ENCODE results near the gene RPS19. TPM values are rescaled to one million over a fixed set of nuclear protein-coding genes. Genes with fewer than 3 reads are reported as not detected.
"Not testable (repeated sequence)": the region's sequence is repeated elsewhere in the genome, so short reads cannot be mapped to it uniquely, and the experiment has no call there.

RPS19 gene
- total RNA-seq, 1 experiment from 2014 or later = 3,297 TPM

DNA sequence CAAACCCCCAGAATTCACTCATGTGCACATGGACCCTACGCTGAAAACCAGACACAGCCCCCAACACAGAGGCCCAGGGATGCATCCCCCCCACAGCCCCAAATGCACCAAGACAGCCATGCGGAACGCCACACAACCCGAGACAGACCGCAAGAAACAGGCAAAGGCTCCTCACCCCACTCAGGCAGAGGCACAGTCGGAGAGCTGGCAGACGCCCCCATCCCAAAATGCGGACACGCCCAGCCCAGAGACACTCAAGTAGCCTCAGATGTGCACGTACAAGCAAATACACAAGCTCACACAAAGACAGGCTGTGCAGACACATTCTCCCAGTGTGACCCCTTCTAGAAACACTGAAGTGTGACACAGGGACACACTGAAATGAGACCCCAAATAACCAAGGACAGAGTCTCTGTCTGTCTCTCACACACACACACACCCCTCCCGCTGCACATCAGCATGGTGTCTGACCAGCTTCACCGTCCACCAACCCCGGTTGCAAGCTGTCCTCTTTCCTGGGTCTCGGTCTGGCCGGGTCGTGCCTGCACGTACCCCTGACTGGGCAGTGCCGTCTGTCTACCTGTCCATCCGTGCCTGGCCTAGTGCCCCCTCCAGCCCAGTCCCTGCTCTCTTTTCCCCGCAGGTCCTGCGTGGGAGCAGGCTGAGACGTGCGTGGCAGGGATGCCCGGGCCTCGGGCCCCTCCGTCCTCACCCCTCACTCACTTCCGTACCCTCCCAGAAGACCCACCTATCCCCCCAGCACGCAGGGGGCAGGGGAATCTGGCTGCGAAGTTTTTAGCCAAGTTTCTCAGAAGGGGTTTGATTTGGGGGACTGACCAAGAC is 52.1 kb downstream of the RPS19 start:
- H3K9me3 ChIP-seq = no peaks in the 10 kb centered on the region
- no peaks in the 10 kb centered on the region for H3K36me3 ChIP-seq (ENCODE audit: control insufficient read depth, insufficient read depth, low read length)
- H3K4me1 ChIP-seq = no peaks in the 10 kb centered on the region
- Mint-ChIP-seq H3K4me3 (ENCODE audit: unreplicated experiment) (no peak overlapping the region), H3K36me3 (ENCODE audit: insufficient read depth, unreplicated experiment) (peaks cover 7% of the 10 kb centered on the region), H3K9me3 (ENCODE audit: unreplicated experiment) (no peaks in the 10 kb centered on the region), H3K4me1 (ENCODE audit: low read depth, unreplicated experiment) (no peaks in the 10 kb centered on the region), H3K27ac (ENCODE audit: unreplicated experiment) (no peak overlapping the region), H3K27me3 (ENCODE audit: insufficient read depth, unreplicated experiment) (peaks cover 5% of the 10 kb centered on the region)
- POLR2A ChIA-PET = no interaction called here
- intact Hi-C loops (cut with micrococcal nuclease; ENCODE audit: unreplicated experiment) = no loop called here
- CTCF ChIA-PET = no interaction called here
- no peak for DNase-seq
- TF ChIP-seq CTCF (IDR thresholded peaks at IDR 0.05; ENCODE audit: insufficient read depth in 1 of 2, low read depth in 1 of 2, low read length in 1 of 2, severe bottlenecking in 1 of 2, unreplicated experiment in 1 of 2) = no peak
- H3K27me3 ChIP-seq (replicated peaks; ENCODE audit: control insufficient read depth, insufficient read depth, low read length) = no peaks in the 10 kb centered on the region; the same call in 1 of the 2 replicates
- no TSS peak for BruUV-seq (replicated peaks)
- H3K4me3 ChIP-seq (ENCODE audit: low read depth, low read length) = no peak overlapping the region

DNA sequence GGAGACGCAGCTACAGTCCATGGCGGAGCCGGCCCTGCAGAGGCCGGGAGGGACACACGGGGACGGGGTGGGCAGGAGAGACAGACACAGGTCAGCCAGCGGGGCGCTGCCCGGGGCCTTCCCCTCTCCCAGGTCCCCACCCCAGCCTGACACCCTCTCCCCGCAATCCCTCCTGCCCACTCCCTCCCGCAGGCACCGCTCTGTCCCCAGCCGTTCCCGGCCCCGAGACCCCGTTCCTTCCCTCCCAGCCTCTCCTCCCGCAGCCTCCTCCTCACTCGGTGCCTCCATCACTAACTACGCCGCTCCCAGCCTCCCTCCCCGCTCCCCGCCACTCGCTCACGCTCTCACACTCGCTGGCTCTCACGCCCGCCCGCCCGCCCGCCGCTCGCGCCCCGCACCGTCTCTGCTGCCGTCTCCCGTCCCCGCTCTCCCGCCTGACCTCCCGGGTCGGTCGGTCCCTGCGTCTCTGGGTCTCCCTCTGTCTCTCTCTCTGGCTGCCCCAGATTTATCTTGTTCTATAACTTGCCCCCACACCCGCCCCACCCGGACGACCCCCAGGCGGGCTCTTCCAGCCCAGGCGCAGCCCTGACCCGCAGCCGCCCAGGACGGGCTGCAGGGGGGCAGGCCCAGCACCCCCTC is 53.0 kb downstream of the RPS19 start:
- intact Hi-C loops (cut with micrococcal nuclease; ENCODE audit: unreplicated experiment) = no loop called here
- CTCF ChIA-PET = no interaction called here
- Mint-ChIP-seq H3K27me3 (ENCODE audit: insufficient read depth, unreplicated experiment) (peaks cover 5% of the 10 kb centered on the region), H3K36me3 (ENCODE audit: insufficient read depth, unreplicated experiment) (peaks cover 7% of the 10 kb centered on the region), H3K27ac (ENCODE audit: unreplicated experiment) (no peak overlapping the region), H3K4me3 (ENCODE audit: unreplicated experiment) (no peak overlapping the region), H3K9me3 (ENCODE audit: unreplicated experiment) (no peaks in the 10 kb centered on the region), H3K4me1 (ENCODE audit: low read depth, unreplicated experiment) (no peaks in the 10 kb centered on the region)
- no peak for DNase-seq
- POLR2A ChIA-PET = no interaction called here
- H3K9me3 ChIP-seq = no peaks in the 10 kb centered on the region
- no peak overlapping the region for H3K4me3 ChIP-seq (ENCODE audit: low read depth, low read length)
- no peaks in the 10 kb centered on the region; the same call in 1 of the 2 replicates for H3K27me3 ChIP-seq (replicated peaks; ENCODE audit: control insufficient read depth, insufficient read depth, low read length)
- H3K4me1 ChIP-seq = no peaks in the 10 kb centered on the region
- H3K36me3 ChIP-seq (ENCODE audit: control insufficient read depth, insufficient read depth, low read length) = no peaks in the 10 kb centered on the region
- BruUV-seq (replicated peaks) = no TSS peak
- no peak for TF ChIP-seq CTCF (IDR thresholded peaks at IDR 0.05; ENCODE audit: insufficient read depth in 1 of 2, low read depth in 1 of 2, low read length in 1 of 2, severe bottlenecking in 1 of 2, unreplicated experiment in 1 of 2)

DNA sequence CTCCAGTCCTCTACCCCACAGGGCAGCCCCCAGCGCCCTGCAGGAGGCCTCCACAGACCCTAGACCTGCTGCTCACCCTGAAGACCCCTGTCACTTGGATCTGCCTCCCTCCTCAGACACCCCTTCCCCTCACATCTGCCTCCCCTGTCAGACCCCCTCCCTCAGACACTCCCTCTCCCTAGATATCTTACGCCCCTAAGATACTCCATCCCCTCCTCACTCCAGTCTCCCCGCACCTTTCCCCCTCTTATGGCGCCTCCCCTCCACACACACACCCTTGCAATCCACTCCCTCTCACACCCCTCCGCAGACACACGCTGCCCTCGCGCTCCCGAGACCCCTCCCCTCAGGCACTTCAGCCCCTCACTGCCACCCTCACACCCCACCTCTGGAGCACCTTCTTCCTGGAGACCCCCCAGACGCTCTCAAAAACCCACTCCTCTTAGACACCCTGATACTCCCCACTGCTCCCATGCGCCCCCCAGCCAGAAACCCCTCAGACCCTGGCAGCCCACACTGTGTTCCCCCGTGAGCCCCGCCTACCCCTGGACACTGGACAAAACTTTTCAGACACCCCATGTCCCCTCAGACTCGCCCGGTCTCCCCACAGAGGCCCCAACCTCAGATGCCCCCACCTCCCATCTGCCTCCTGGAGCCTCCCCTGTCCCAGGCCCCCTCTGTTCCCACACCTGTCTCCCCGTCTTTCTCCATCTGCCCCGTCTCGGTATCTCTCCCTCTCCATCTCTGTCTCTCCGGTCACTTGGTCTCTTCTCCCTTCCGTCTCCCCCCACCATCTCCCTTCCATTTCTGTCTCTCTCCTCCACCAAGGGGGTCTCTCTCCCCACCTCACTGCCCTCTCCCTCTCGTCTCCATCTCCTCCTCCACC is 53.7 kb downstream of the RPS19 start:
- H3K27me3 Mint-ChIP-seq (ENCODE audit: insufficient read depth, unreplicated experiment) = peaks cover 5% of the 10 kb centered on the region
- CTCF ChIA-PET = no interaction called here
- BruUV-seq (replicated peaks) = no TSS peak

GRCh38 chr19:41914424-41914834 is 54.4 kb downstream of the RPS19 start:
- intact Hi-C loops (cut with micrococcal nuclease; ENCODE audit: unreplicated experiment); H3K4me1 Mint-ChIP-seq (ENCODE audit: low read depth, unreplicated experiment): not testable (repeated sequence)

More for the DNA sequence above, 53.7 kb downstream of the RPS19 start:
- Histone ChIP-seq H3K9me3 (no peaks in the 10 kb centered on the region), H3K36me3 (ENCODE audit: control insufficient read depth, insufficient read depth, low read length) (no peaks in the 10 kb centered on the region), H3K27me3 (replicated peaks; ENCODE audit: control insufficient read depth, insufficient read depth, low read length) (no peaks in the 10 kb centered on the region; the same call in 1 of the 2 replicates), H3K4me3 (ENCODE audit: low read depth, low read length) (no peak overlapping the region), H3K4me1 (no peaks in the 10 kb centered on the region)
- intact Hi-C loops (cut with micrococcal nuclease; ENCODE audit: unreplicated experiment) = no loop called here
- POLR2A ChIA-PET = no interaction called here
- H3K27ac Mint-ChIP-seq (ENCODE audit: unreplicated experiment) = no peak overlapping the region
- DNase-seq = no peak
- H3K9me3 Mint-ChIP-seq (ENCODE audit: unreplicated experiment) = no peaks in the 10 kb centered on the region
- no peaks in the 10 kb centered on the region for H3K4me1 Mint-ChIP-seq (ENCODE audit: low read depth, unreplicated experiment)
- no peak overlapping the region for H3K4me3 Mint-ChIP-seq (ENCODE audit: unreplicated experiment)
- H3K36me3 Mint-ChIP-seq (ENCODE audit: insufficient read depth, unreplicated experiment) = peaks cover 7% of the 10 kb centered on the region
- no peak for TF ChIP-seq CTCF (IDR thresholded peaks at IDR 0.05; ENCODE audit: insufficient read depth in 1 of 2, low read depth in 1 of 2, low read length in 1 of 2, severe bottlenecking in 1 of 2, unreplicated experiment in 1 of 2)

More at GRCh38 chr19:41914424-41914834, 54.4 kb downstream of the RPS19 start:
- H3K27me3 Mint-ChIP-seq (ENCODE audit: insufficient read depth, unreplicated experiment); DNase-seq; H3K9me3 Mint-ChIP-seq (ENCODE audit: unreplicated experiment); H3K4me3 ChIP-seq (ENCODE audit: low read depth, low read length); BruUV-seq (replicated peaks); H3K27ac Mint-ChIP-seq (ENCODE audit: unreplicated experiment); H3K4me1 ChIP-seq; POLR2A ChIA-PET; CTCF ChIA-PET; H3K27me3 ChIP-seq (replicated peaks; ENCODE audit: control insufficient read depth, insufficient read depth, low read length); H3K9me3 ChIP-seq; H3K36me3 ChIP-seq (ENCODE audit: control insufficient read depth, insufficient read depth, low read length); H3K36me3 Mint-ChIP-seq (ENCODE audit: insufficient read depth, unreplicated experiment); H3K4me3 Mint-ChIP-seq (ENCODE audit: unreplicated experiment): not testable (repeated sequence)

Measured in Caco-2 (cell line).